Measurements from ENCODE around the gene TPCN2.
"Not testable (repeated sequence)": the region's sequence is repeated elsewhere in the genome, so short reads cannot be mapped to it uniquely, and the experiment has no call there.

DNA sequence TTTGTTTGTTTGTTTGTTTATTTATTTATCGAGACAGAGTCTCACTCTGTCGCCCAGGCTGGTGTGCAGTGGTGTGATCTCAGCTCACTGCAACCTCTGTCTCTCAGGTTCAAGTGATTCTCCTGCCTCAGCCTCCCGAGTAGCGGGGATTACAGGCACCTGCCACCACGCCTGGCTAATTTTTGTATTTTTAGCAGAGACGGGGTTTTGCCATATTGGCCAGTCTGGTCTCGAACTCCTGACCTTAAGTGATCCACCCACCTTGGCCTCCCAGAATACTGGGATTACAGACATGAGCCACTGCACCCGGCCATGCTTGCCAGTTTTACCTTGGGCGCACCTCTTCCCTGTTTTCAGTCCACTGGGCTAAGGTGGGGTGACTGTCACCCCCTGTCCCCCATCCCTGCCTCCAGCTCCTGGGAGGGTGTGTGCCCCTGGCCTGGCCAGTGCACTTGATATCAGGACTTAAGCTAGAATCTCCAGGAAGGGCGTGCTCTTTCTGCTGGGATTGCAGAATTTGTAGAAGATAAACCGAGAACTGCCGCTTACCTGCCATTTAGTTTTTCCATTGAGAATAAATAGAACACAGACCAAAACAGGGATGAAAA, 48.9 kb upstream of the TPCN2 start:
- TF ChIP-seq, protein P1, sequence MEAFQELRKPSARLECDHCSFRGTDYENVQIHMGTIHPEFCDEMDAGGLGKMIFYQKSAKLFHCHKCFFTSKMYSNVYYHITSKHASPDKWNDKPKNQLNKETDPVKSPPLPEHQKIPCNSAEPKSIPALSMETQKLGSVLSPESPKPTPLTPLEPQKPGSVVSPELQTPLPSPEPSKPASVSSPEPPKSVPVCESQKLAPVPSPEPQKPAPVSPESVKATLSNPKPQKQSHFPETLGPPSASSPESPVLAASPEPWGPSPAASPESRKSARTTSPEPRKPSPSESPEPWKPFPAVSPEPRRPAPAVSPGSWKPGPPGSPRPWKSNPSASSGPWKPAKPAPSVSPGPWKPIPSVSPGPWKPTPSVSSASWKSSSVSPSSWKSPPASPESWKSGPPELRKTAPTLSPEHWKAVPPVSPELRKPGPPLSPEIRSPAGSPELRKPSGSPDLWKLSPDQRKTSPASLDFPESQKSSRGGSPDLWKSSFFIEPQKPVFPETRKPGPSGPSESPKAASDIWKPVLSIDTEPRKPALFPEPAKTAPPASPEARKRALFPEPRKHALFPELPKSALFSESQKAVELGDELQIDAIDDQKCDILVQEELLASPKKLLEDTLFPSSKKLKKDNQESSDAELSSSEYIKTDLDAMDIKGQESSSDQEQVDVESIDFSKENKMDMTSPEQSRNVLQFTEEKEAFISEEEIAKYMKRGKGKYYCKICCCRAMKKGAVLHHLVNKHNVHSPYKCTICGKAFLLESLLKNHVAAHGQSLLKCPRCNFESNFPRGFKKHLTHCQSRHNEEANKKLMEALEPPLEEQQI (IDR thresholded peaks at IDR 0.05): not testable (repeated sequence)
- TF ChIP-seq MYC (IDR thresholded peaks at IDR 0.05; ENCODE audit: low read depth, low read length); MYC (CRISPR knock-in tag; IDR thresholded peaks at IDR 0.05; ENCODE audit: borderline replicate concordance, low read depth); DPF2 (IDR thresholded peaks at IDR 0.05); GABPA (tag; conservative IDR thresholded peaks at IDR 0.05; ENCODE audit: low read depth); MTA3 (IDR thresholded peaks at IDR 0.05; ENCODE audit: borderline replicate concordance): not testable (repeated sequence)

Measured in K562 (cell line).